ENCODE results near the gene PTPRN2.

- TF ChIP-seq EP300 (IDR thresholded peaks at IDR 0.05) (no peak), CTCF (IDR thresholded peaks at IDR 0.05) (no peak)
Observed at GRCh38 chr7:157493017-157493416, 1094.6 kb downstream of the PTPRN2 start.
